Ovary (tissue), 9 donors: ENCODE data around the gene MKS1. TPM values are rescaled to one million over a fixed set of nuclear protein-coding genes. Genes with fewer than 3 reads are reported as not detected.

ENCODE experiments used
- DNase-seq, 5 donors: peaks; one replicate each; pipeline ENCODE4 v3.0.0-alpha.2; 2019 to 2020
- H3K27ac ChIP-seq, 2 donors: fragments of 200-600 bp; one replicate each; pipeline versions ENCODE4 v1.5.1 to v1.8.0; 2019 to 2022
- H3K27me3 ChIP-seq: fragments of 200-600 bp; one replicate; pipeline ENCODE4 v1.8.0; 2022
- H3K36me3 ChIP-seq: fragments of 200-600 bp; sonication (generic); one replicate; pipeline ENCODE4 v1.5.1; 2019
- H3K4me1 ChIP-seq: one replicate; pipeline ENCODE4 v1.8.1; 2013; ENCODE audit warnings: mild to moderate bottlenecking, moderate library complexity; ENCODE audit not compliant: insufficient read depth
- H3K4me3 ChIP-seq: fragments of 200-600 bp; sonication (generic); one replicate; pipeline ENCODE4 v1.5.1; 2017
- H3K9me3 ChIP-seq, 2 donors: fragments of 200-600 bp in 1 of 2; sonication (generic) in 1 of 2; one replicate each; pipeline versions ENCODE4 v1.5.1 to v1.8.1; 2013 to 2019; ENCODE audit warnings: mild to moderate bottlenecking in 1 of 2, moderate library complexity in 1 of 2
- CTCF ChIP-seq, 3 donors: fragments of 450-650 bp in 2 of 3; fragments of 200-600 bp in 1 of 3; IDR thresholded peaks; one replicate each; pipeline versions ENCODE4 v1.5.1 to v1.8.0; 2016 to 2022; ENCODE audit warnings: antibody characterized with exemption in 3 of 3, mild to moderate bottlenecking in 1 of 3
- EP300 ChIP-seq: sonication (generic); formaldehyde crosslinking; IDR thresholded peaks from one replicate; pipeline ENCODE4 v1.6.1; 2017; ENCODE audit warnings: antibody characterized with exemption
- POLR2A ChIP-seq: fragments of 450-650 bp; IDR thresholded peaks from one replicate; pipeline ENCODE4 v1.6.1; 2017; ENCODE audit warnings: antibody characterized with exemption, mild to moderate bottlenecking, moderate library complexity
- WGBS, 3 donors: extraction: QIAGEN DNeasy Blood & Tissue Kit in 1 of 3; methylation state at CpG; one replicate each; pipeline versions ENCODE4 v1.1.5 to v1.1.7; 2013 to 2017; 5-methylcytosine and 5-hydroxymethylcytosine counted together
- intact Hi-C, 4 donors: fragments of 100-400 bp; cut with DNase I; formaldehyde crosslinking; loops; one replicate each; pipeline versions ENCODE4 v1.11.0 to v1.15.1; 2022 to 2023
- polyA plus RNA-seq, 2 donors: library from polyadenylated mRNA; stranded (reverse); fragments of 200-250 nt in 1 of 2; fragments of 350-450 nt in 1 of 2; fragmentation: Illumina TruSeq in 1 of 2; extraction: RNeasy Lipid Tissue Mini Kit (QIAGEN cat#74804) in 1 of 2; gene quantifications; one replicate each; pipeline ENCODE4 v1.2.3, GENCODE V29; 2013 to 2014
- total RNA-seq, 7 donors: library from RNA; depleted of rRNA in 2 of 7; stranded (reverse); fragments of >200 nt in 2 of 7; fragmentation: NEBNext Ultra II Directional in 3 of 7; extraction: Animal tissue kit (Norgen Biotek cat#: 25700) in 3 of 7; gene quantifications; one replicate each; pipeline versions ENCODE4 v1.1.0 to v1.2.4, GENCODE V29; 2016 to 2023
- donor health status: DM: no; HTN: no; CAD: no; lungs with moderate emphysema.
- donor health status: DM: no; HTN: no; CAD: no.
- donor health status: Bipolar disorder and iron deficiency.
- donor health status: DM: yes; HTN: yes; CAD: no.
- donor health status: DM: no; HTN: no; CAD: no.
- donor health status: DM: yes; HTN: yes; CAD: no.

The MKS1 gene
- total and polyA plus RNA-seq, 9 donors, result 10.0 to 26.0 (median 18.5) TPM

- Histone ChIP-seq H3K27ac (no peak overlapping the region), H3K36me3 (no peaks in the 10 kb centered on the region), H3K4me1 (no peaks in the 10 kb centered on the region), H3K27me3 (no peaks in the 10 kb centered on the region), H3K9me3 (no peaks in the 10 kb centered on the region), H3K4me3 (no peak overlapping the region)
- intact Hi-C loops, result no loop called here
- TF ChIP-seq CTCF (IDR thresholded peaks at IDR 0.05) (no peak), EP300 (no peak), POLR2A (no peak)
- no peak for DNase-seq
- 35 to 46% (median 38%) methylated on average over 1 of the region's 1 CpG for WGBS, 3 donors
Observed at GRCh38 chr17:58229384-58229783, 10.3 kb upstream of the MKS1 start.

- Histone ChIP-seq H3K9me3 (no peaks in the 10 kb centered on the region), H3K4me3 (no peak overlapping the region), H3K36me3 (no peaks in the 10 kb centered on the region), H3K27ac (no peak overlapping the region), H3K27me3 (no peaks in the 10 kb centered on the region), H3K4me1 (no peaks in the 10 kb centered on the region)
- intact Hi-C loops, result no loop called here
- TF ChIP-seq CTCF (IDR thresholded peaks at IDR 0.05) (no peak), EP300 (no peak), POLR2A (no peak)
- WGBS, 3 donors, result 31 to 34% (median 33%) methylated on average over 3 of the region's 3 CpGs
- DNase-seq, result no peak
Observed at GRCh38 chr17:58228679-58229078, 9.6 kb upstream of the MKS1 start.

- H3K4me1 ChIP-seq, result no peaks in the 10 kb centered on the region
- intact Hi-C loops, result no loop called here
- H3K9me3 ChIP-seq, result no peaks in the 10 kb centered on the region
- no peak overlapping the region for H3K27ac ChIP-seq
- no peak overlapping the region for H3K4me3 ChIP-seq
- H3K27me3 ChIP-seq, result no peaks in the 10 kb centered on the region
- TF ChIP-seq CTCF (IDR thresholded peaks at IDR 0.05) (no peak), EP300 (no peak), POLR2A (no peak)
- 76 to 84% (median 77%) methylated on average over 3 of the region's 3 CpGs for WGBS, 3 donors
- DNase-seq, result no peak
- no peaks in the 10 kb centered on the region for H3K36me3 ChIP-seq
Observed at GRCh38 chr17:58227733-58228132, 8.7 kb upstream of the MKS1 start.

- intact Hi-C loops, result no loop called here
Observed at GRCh38 chr17:58224315-58224714, 5.3 kb upstream of the MKS1 start.

More at GRCh38 chr17:58224315-58224714, 5.3 kb upstream of the MKS1 start:
- Histone ChIP-seq H3K27ac (no peak overlapping the region), H3K4me3 (no peak overlapping the region), H3K36me3 (no peaks in the 10 kb centered on the region), H3K9me3 (no peaks in the 10 kb centered on the region), H3K4me1 (no peaks in the 10 kb centered on the region), H3K27me3 (no peaks in the 10 kb centered on the region)
- WGBS, 3 donors, result 27 to 46% (median 36%) methylated on average over 1 of the region's 1 CpG
- no peak for DNase-seq
- TF ChIP-seq CTCF (IDR thresholded peaks at IDR 0.05), result no peak
- TF ChIP-seq EP300, result no peak
- TF ChIP-seq POLR2A, result no peak
